ENCODE measurements around the gene DMPK.

Gene DMPK

GRCh38 chr19:45766296-45766868 lies 15.9 kb downstream of the DMPK start:
- no peak for TF ChIP-seq CTCF (conservative IDR thresholded peaks at IDR 0.05; ENCODE audit: low read depth, low read length)
- Histone ChIP-seq H3K36me3 (ENCODE audit: insufficient read depth) (no peaks in the 10 kb centered on the region), H3K4me1 (ENCODE audit: low read depth, poor library complexity, severe bottlenecking) (peaks cover 17% of the 10 kb centered on the region), H3K4me2 (no peak overlapping the region), H3K4me3 (IDR thresholded peaks at IDR 0.05; ENCODE audit: insufficient read depth, low read depth, low read length) (no peak overlapping the region), H2AFZ (ENCODE audit: low read depth) (no peak overlapping the region), H3K9ac (no peak overlapping the region), H3K27ac (no peak overlapping the region), H3K79me2 (ENCODE audit: insufficient read depth, low read depth) (no peaks in the 10 kb centered on the region), H3K27me3 (ENCODE audit: insufficient read depth, low read depth) (peaks cover 11% of the 10 kb centered on the region), H4K20me1 (ENCODE audit: insufficient read depth) (no peaks in the 10 kb centered on the region)

GRCh38 chr19:45765702-45766295 lies 16.5 kb downstream of the DMPK start:
- Histone ChIP-seq H3K4me1 (ENCODE audit: low read depth, poor library complexity, severe bottlenecking) (peaks cover 12% of the 10 kb centered on the region), H2AFZ (ENCODE audit: low read depth) (no peak overlapping the region), H3K27me3 (ENCODE audit: insufficient read depth, low read depth) (peaks cover 11% of the 10 kb centered on the region), H3K9ac (no peak overlapping the region), H4K20me1 (ENCODE audit: insufficient read depth) (no peaks in the 10 kb centered on the region), H3K4me3 (IDR thresholded peaks at IDR 0.05; ENCODE audit: insufficient read depth, low read depth, low read length) (no peak overlapping the region), H3K79me2 (ENCODE audit: insufficient read depth, low read depth) (no peaks in the 10 kb centered on the region), H3K4me2 (no peak overlapping the region), H3K27ac (no peak overlapping the region), H3K36me3 (ENCODE audit: insufficient read depth) (no peaks in the 10 kb centered on the region)
- TF ChIP-seq CTCF (conservative IDR thresholded peaks at IDR 0.05; ENCODE audit: low read depth, low read length) = no peak

GRCh38 chr19:45764945-45765701 lies 17.2 kb downstream of the DMPK start:
- Histone ChIP-seq H3K79me2 (ENCODE audit: insufficient read depth, low read depth) (no peaks in the 10 kb centered on the region), H3K4me2 (no peak overlapping the region), H3K27ac (no peak overlapping the region), H3K4me1 (ENCODE audit: low read depth, poor library complexity, severe bottlenecking) (peaks cover 11% of the 10 kb centered on the region), H3K4me3 (IDR thresholded peaks at IDR 0.05; ENCODE audit: insufficient read depth, low read depth, low read length) (no peak overlapping the region), H4K20me1 (ENCODE audit: insufficient read depth) (no peaks in the 10 kb centered on the region), H2AFZ (ENCODE audit: low read depth) (no peak overlapping the region), H3K36me3 (ENCODE audit: insufficient read depth) (no peaks in the 10 kb centered on the region), H3K27me3 (ENCODE audit: insufficient read depth, low read depth) (peaks cover 11% of the 10 kb centered on the region), H3K9ac (no peak overlapping the region)
- no peak for TF ChIP-seq CTCF (conservative IDR thresholded peaks at IDR 0.05; ENCODE audit: low read depth, low read length)

GRCh38 chr19:45764475-45764874 lies 17.8 kb downstream of the DMPK start:
- Histone ChIP-seq H3K9ac (no peak overlapping the region), H3K79me2 (ENCODE audit: insufficient read depth, low read depth) (no peaks in the 10 kb centered on the region), H2AFZ (ENCODE audit: low read depth) (no peak overlapping the region), H3K27ac (no peak overlapping the region), H3K4me1 (ENCODE audit: low read depth, poor library complexity, severe bottlenecking) (peaks cover 5% of the 10 kb centered on the region), H4K20me1 (ENCODE audit: insufficient read depth) (no peaks in the 10 kb centered on the region), H3K4me3 (IDR thresholded peaks at IDR 0.05; ENCODE audit: insufficient read depth, low read depth, low read length) (no peak overlapping the region), H3K27me3 (ENCODE audit: insufficient read depth, low read depth) (peaks cover 11% of the 10 kb centered on the region), H3K36me3 (ENCODE audit: insufficient read depth) (no peaks in the 10 kb centered on the region), H3K4me2 (no peak overlapping the region)
- no peak for TF ChIP-seq CTCF (conservative IDR thresholded peaks at IDR 0.05; ENCODE audit: low read depth, low read length)

Measured in KMS-11 (cell line).